Dermis microvascular lymphatic vessel endothelial cell (primary cell): Measurements from ENCODE around the gene EIF2S2. TPM values are rescaled to one million over a fixed set of nuclear protein-coding genes. Genes with fewer than 3 reads are reported as not detected.
"Not testable (repeated sequence)": the region's sequence is repeated elsewhere in the genome, so short reads cannot be mapped to it uniquely, and the experiment has no call there.

ENCODE experiments used
- DNase-seq, 2 donors: peaks; one replicate each; pipeline versions ENCODE4 v3.0.0 to v3.0.0-alpha.2; 2010; ENCODE audit warnings: low read depth in 2 of 2
- total RNA-seq: library from RNA; depleted of rRNA; stranded (reverse); fragments of >200 nt; gene quantifications from 2 replicates; pipeline ENCODE4 v1.2.1, GENCODE V29; 2014

EIF2S2 gene, protein sequence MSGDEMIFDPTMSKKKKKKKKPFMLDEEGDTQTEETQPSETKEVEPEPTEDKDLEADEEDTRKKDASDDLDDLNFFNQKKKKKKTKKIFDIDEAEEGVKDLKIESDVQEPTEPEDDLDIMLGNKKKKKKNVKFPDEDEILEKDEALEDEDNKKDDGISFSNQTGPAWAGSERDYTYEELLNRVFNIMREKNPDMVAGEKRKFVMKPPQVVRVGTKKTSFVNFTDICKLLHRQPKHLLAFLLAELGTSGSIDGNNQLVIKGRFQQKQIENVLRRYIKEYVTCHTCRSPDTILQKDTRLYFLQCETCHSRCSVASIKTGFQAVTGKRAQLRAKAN
- total RNA-seq = 52.5 and 61.9 TPM in 2 replicates

DNA sequence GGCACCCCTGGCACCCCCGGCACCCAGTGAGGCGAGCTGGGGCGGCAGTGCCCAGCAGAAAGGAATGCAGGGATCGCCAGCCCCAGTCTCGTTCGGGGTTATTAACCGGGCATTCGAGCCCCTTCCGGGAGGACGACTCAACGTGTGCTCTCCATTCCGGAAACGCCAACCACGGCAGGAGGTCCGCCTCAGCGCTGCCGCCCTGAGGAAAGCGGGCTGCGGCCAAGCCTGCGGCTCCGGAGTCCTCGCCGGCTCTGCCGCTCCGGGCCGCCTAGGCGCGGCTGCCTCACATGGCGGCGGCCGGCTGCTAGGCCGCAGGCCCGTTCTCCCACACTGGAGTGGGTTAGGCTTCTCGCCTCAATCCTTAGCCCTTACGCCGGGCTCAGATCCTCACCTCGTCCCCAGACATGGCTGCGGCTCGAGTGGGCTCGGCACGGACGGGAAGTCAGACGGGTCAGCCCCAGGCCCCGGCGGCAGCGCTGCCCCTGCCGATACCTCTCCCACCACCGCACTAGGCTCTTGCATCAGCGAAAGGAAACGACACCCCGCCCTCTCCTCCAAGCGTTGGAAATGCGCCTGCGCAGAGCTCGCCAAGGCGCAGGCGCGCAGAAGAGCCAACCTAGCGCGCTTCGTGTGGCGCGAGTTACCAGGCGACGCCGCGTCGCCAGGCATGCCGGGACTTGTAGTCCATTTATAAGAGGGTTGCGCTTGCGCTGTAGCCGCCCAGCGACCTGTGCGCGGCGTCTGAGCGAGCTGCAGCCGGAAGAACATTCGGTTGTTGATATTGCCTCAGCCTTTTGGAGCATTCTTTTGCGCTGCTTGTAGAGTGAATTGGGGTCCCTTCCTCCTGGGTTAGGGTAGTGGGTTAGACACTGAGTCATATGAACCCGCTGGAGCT lies at the start of gene EIF2S2:
Gene EIF2S2 (minus strand): TSS at position 542 of the 898 bp plus-strand sequence. CDS start 133 bp downstream, at position 409.
- DNase-seq = peak; percentile 98 to 99

DNA sequence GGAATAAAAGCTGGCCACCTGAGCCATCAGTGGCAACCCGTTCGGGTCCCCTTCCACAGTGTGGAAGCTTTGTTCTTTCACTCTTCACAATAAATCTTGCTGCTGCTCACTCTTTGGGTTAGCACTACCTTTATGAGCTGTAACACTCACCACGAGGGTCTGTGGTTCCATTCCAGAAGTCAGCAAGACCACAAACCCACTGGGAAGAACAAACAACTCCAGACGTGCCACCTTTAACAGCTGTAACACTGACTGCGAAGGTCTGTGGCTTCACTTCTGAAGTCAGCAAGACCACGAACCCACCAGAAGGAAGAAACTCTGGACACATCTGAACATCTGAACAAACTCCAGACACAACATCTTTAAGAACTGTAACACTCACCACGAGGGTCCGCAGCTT lies 45.7 kb upstream of the EIF2S2 start:
- DNase-seq = not testable (repeated sequence)

DNA sequence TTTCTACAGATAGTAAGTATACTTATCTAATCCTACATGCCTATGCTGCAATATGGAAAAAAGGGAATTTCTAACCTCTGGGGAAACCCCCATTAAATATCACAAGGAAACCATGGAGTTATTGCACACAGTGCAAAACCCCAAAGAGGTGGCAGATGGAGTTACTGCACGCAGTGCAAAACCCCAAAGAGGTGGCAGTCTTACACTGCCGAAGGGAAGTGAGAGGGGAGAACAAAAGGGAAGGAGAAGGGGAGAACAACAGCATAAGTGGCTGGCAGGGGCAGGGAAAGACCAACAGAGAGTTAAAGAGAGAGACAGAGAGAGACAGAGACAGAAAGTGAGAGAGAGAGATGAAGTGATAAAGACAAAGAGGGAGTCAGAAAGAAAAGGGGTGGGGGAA lies 43.8 kb upstream of the EIF2S2 start:
- no peak for DNase-seq

- not testable (repeated sequence) for DNase-seq
These were observed 41.1 kb upstream of the EIF2S2 start for GRCh38 chr20:34153169-34153568.

GRCh38 chr20:34152073-34152472 lies 40.0 kb upstream of the EIF2S2 start:
- not testable (repeated sequence) for DNase-seq

- no peak for DNase-seq
These were observed 38.4 kb upstream of the EIF2S2 start for GRCh38 chr20:34150306-34151000.

DNA sequence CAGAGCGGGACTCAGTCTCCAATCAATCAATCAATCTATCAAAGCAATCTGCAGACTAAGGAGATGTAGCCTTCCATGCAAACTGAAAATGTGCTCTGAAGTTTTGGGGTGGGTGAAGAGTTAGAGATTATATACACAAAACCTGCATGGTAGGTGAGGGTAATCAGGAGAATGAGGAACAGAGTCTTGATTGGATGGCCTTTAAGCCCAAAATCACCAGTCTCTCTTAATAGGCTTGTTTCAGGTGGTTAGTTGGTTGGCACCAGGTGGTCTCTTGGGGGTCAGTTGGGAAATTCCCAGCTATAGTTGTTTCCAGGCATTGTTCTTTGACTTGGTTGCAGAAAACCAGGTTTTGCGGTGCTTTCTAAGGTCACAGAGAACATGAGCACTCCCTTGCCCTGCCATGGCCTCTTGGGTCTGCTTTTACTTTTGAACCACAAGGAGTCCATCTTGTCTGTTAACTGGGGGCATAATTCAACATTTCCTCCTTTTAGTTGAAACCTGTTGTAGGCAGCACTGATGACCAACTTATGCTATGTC lies 33.3 kb upstream of the EIF2S2 start:
- DNase-seq = no peak

DNA sequence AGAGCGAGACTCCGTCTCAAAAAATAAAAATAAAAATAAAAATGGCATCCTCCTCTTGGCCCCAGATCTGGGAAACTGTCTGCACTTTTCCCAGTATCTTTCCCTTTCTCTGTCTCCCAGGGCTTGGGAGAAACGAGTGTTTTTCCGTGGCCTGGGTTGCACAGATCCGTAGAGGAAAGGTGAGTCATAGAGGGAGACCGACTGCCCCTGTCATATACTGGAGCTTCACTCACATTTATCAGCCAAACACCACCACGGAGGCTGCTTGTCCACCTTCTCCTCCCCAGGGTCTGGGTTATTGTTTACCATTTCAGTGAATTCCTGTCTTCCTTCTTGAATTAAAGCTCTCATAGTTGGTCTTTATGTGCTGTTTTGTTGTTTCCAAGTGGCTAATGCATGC lies 31.9 kb upstream of the EIF2S2 start:
- peak; percentile 54 to 84 for DNase-seq

- DNase-seq = no peak
These were observed 30.1 kb upstream of the EIF2S2 start for GRCh38 chr20:34142121-34142520.

GRCh38 chr20:34141293-34141692 lies 29.2 kb upstream of the EIF2S2 start:
- no peak for DNase-seq

- DNase-seq = not testable (repeated sequence)
These were observed 23.7 kb upstream of the EIF2S2 start for GRCh38 chr20:34135525-34136275.

DNA sequence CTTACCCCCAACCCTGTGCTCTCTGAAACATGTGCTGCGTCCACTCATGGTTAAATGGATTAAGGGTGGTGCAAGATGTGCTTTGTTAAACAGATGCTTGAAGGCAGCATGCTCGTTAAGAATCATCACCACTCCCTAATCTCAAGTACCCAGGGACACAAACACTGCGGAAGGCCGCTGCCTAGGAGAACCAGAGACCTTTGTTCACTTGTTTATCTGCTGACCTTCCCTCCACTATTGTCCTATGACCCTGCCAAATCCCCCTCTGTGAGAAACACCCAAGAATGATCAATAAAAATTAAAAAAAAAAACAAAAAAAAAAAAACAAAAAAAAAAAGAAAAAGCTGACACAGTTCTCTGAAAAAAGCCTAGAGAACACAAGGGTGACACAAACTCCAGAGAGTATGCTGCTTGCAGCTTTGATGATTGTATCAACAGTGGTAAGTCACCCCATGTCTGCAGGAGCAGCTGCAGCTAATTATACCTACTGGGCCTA lies 21.4 kb upstream of the EIF2S2 start:
- not testable (repeated sequence) for DNase-seq

DNA sequence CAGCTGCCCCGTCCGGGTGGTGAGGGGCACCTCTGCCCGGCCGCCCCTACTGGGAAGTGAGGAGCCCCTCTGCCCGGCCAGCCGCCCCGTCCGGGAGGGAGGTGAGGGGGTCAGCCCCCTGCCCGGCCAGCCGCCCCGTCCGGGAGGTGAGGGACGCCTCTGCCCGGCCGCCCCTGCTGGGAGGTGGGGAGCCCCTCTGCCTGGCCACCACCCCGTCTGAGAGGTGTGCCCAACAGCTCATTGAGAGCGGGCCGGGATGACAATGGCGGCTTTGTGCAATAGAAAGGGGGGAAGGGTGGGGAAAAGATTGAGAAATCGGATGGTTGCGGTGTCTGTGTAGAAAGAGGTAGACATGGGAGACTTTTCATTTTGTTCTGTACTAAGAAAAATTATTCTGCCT lies 20.9 kb upstream of the EIF2S2 start:
- not testable (repeated sequence) for DNase-seq

DNA sequence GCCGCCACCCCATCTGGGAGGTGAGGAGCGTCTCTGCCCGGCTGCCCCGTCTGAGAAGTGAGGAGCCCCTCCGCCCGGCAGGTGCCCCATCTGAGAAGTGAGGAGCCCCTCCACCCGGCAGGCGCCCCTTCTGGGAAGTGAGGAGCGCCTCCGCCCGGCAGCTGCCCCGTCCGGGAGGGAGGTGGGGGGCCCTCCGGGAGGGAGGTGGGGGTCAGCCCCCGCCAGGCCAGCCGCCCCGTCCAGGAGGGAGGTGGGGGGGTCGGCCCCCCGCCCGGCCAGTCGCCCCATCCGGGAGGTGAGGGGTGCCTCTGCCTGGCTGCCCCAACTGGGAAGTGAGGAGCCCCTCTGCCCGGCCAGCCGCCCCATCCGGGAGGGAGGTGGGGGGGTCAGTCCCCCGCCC lies 20.4 kb upstream of the EIF2S2 start:
- DNase-seq = not testable (repeated sequence)

DNA sequence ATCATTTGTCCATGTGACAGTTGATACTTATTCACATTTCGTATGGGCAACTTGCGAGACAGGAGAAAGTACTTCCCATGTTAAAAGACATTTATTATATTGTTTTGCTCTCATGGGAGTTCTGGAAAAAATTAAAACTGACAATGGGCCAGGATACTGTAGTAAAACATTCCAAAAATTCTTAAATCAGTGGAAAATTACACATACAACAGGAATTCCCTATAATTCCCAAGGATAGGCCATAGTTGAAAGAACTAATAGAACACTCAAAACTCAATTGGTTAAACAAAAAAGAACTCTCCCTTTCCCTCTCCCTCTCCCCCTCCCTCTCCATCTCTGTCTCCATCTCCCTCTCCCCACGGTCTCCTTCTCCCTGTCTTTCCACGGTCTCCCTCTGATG lies 19.4 kb upstream of the EIF2S2 start:
- DNase-seq = no peak

GRCh38 chr20:34129518-34130162 lies 17.6 kb upstream of the EIF2S2 start:
- DNase-seq = peak; percentile 63 to 76

DNA sequence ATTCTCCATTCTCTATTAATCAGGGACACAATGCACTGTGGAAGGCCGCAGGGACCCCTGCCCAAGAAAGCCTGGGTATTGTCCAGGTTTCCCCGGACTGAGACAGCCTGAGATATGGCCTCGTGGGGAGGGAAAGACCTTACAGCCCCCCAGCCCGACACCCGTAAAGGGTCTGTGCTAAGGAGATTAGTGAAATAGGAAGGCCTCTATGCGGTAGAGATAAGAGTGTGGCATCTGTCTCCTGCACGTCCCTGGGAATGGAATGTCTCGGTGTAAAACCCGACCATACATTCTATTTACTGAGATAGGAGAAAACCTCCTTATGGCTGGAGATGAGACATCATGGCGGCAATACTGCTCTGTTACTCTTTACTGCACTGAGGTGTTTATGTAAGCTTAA lies 15.7 kb upstream of the EIF2S2 start:
- no peak for DNase-seq

DNA sequence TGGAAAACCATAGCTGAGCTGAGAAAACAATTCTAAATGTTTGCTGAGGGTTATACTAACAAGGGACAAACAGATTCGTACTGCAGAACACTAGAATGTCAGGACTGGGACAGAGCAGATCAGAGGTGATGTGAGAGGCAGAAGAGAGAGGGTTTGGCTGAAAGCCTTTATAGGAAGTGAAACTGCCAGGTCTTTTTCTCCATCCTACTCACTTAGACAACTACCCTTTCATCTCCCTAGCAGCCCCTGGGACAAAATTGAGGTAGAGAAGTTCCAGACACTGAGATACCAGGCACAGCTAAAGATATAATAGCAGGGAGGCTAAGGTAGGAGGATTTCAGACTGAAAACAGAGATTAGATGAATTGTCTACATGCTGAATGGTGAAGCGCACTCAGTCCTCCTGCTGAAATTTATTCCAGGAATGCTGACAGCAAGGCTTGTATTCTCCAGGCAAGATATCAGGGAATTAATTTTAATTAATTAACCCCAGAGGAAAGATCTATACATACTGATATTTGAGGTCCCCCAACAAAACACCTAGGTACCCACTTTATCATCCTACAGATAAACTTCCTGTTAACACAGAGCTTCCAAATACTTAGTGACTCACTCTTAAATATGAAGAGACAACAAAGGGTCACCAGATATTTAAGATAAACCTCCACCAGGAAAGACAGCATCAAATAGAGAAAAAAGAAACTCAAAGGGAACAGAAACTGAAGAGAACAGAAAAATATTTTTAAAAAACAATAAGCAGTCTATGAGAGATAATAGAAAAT lies 12.6 kb upstream of the EIF2S2 start:
- no peak for DNase-seq

DNA sequence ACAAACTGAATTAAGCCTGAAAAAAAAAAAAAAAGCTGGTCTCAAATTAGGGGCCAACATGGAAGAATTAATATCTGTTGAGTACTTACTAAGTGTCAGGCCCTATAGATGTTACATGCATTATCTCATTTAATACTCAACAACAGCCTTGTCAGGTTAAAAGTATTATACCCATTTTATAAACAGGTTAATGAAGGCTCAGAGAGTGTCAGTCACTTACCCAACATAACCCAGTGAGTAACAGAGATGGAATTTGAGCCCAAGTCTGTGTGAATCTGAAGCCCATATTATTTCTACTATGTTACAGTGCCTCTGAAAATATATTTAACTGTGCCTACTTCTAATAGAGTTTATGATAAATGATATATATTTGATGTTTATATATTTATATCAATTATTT lies 11.3 kb upstream of the EIF2S2 start:
- DNase-seq = no peak
